B cell (primary cell): Measurements from ENCODE around the gene CDH13. TPM values are rescaled to one million over a fixed set of nuclear protein-coding genes. Genes with fewer than 3 reads are reported as not detected.

Experiments used
- ATAC-seq: fragments of 200-7000 bp; cut with Tn5 transposase; one replicate; pipeline ENCODE4 v1.10.0; 2021; ENCODE audit warnings: low read depth, mild to moderate bottlenecking, moderate number of reproducible peaks, moderate library complexity
- CTCF ChIA-PET: fragments of 350-600 bp; sonication (Branson Sonifier 250); formaldehyde crosslinking; loops from one replicate; lab custom pipeline; 2021; ENCODE audit warnings: antibody characterized with exemption, inconsistent platforms; lab: Charles Lee
- POLR2A ChIA-PET: fragments of 350-600 bp; sonication (Branson Sonifier 250); formaldehyde crosslinking; loops from one replicate; lab custom pipeline; 2021; ENCODE audit warnings: antibody characterized with exemption; lab: Charles Lee
- DNase-seq: peaks from one replicate; pipeline ENCODE4 v3.0.0; 2013
- H2AFZ ChIP-seq: 2 replicates; pipeline ENCODE4 v1.6.1; 2012; ENCODE audit warnings: mild to moderate bottlenecking, low read depth, low read length; ENCODE audit not compliant: insufficient read depth, poor library complexity, severe bottlenecking
- H3K27ac ChIP-seq, 2 donors: 1 replicate in 1 of 2; 2 replicates in 1 of 2; pipeline ENCODE4 v1.5.1; 2012 to 2013; ENCODE audit warnings: low read length in 2 of 2, mild to moderate bottlenecking in 2 of 2, moderate library complexity in 1 of 2
- H3K27me3 ChIP-seq, 4 experiments: fragments of 200-600 bp in 1 of 4; sonication (generic) in 1 of 4; replicated peaks in 1 of 4; 1 replicate in 2 of 4; 2 replicates in 2 of 4; pipeline versions ENCODE4 v1.6.1 to v1.7.0; 2013 to 2016; ENCODE audit warnings: low read length in 3 of 4, mild to moderate bottlenecking in 2 of 4, mixed read lengths in 1 of 4, moderate library complexity in 1 of 4; ENCODE audit not compliant: insufficient read depth in 4 of 4, control insufficient read depth in 3 of 4; ENCODE audit errors: control extremely low read depth in 1 of 4
- H3K36me3 ChIP-seq, 2 experiments: replicated peaks in 1 of 2; 1 replicate in 1 of 2; 2 replicates in 1 of 2; pipeline versions ENCODE4 v1.6.1 to v1.7.1; 2013; ENCODE audit warnings: low read length in 1 of 2; ENCODE audit not compliant: insufficient read depth in 2 of 2, control insufficient read depth in 1 of 2; ENCODE audit errors: control extremely low read depth in 1 of 2, extremely low read depth in 1 of 2
- H3K4me1 ChIP-seq, 2 donors: fragments of 200-600 bp in 1 of 2; sonication (generic) in 1 of 2; 1 replicate in 1 of 2; 2 replicates in 1 of 2; pipeline versions ENCODE4 v1.5.1 to v1.6.1; 2013 to 2017; ENCODE audit warnings: low read length in 2 of 2; ENCODE audit not compliant: control insufficient read depth in 2 of 2, insufficient read depth in 2 of 2
- H3K4me2 ChIP-seq: replicated peaks from 2 replicates; pipeline ENCODE3; 2012; ENCODE audit warnings: mild to moderate bottlenecking, low read depth, low read length; ENCODE audit not compliant: poor library complexity, severe bottlenecking
- H3K4me3 ChIP-seq, 5 experiments: fragments of 200-600 bp in 1 of 5; sonication (generic) in 1 of 5; 1 replicate in 3 of 5; 2 replicates in 2 of 5; pipeline versions ENCODE4 v1.5.1 to v1.7.0; 2011 to 2016; ENCODE audit warnings: low read length in 4 of 5, mild to moderate bottlenecking in 4 of 5, low read depth in 2 of 5, control low read depth in 1 of 5, moderate library complexity in 1 of 5; ENCODE audit not compliant: insufficient read depth in 1 of 5; ENCODE audit errors: control extremely low read depth in 1 of 5, extremely low read depth in 1 of 5
- H3K79me2 ChIP-seq: fragments of 200-600 bp; sonication (generic); one replicate; pipeline ENCODE4 v1.6.0; 2016; ENCODE audit warnings: low read length; ENCODE audit not compliant: control insufficient read depth, insufficient read depth
- H3K9ac ChIP-seq: fragments of 200-600 bp; sonication (generic); 2 replicates; pipeline ENCODE4 v1.6.1; 2017; ENCODE audit warnings: mild to moderate bottlenecking, low read length, moderate library complexity
- H3K9me3 ChIP-seq, 3 donors: one replicate each; pipeline versions ENCODE4 v1.6.1 to v1.7.1; 2013; ENCODE audit warnings: low read length in 2 of 3; ENCODE audit not compliant: control insufficient read depth in 2 of 3, insufficient read depth in 1 of 3; ENCODE audit errors: control extremely low read depth in 1 of 3
- H4K20me1 ChIP-seq: 2 replicates; pipeline ENCODE4 v1.6.0; 2012; ENCODE audit warnings: mild to moderate bottlenecking, low read length; ENCODE audit not compliant: insufficient read depth, control insufficient read depth, poor library complexity, severe bottlenecking
- H3K27ac Mint-ChIP-seq: one replicate; pipeline ENCODE4 v1.8.0; 2021; ENCODE audit warnings: mixed read lengths
- H3K27me3 Mint-ChIP-seq: one replicate; pipeline ENCODE4 v1.8.0; 2021; ENCODE audit warnings: mixed read lengths
- H3K4me1 Mint-ChIP-seq: one replicate; pipeline ENCODE4 v1.8.0; 2021; ENCODE audit warnings: mixed read lengths
- H3K4me3 Mint-ChIP-seq: one replicate; pipeline ENCODE4 v1.8.0; 2021; ENCODE audit warnings: mixed read lengths
- H3K9me3 Mint-ChIP-seq: one replicate; pipeline ENCODE4 v1.8.0; 2022; ENCODE audit warnings: mixed read lengths; ENCODE audit not compliant: insufficient read depth
- EZH2 ChIP-seq: IDR thresholded peaks from 2 replicates; pipeline ENCODE4 v1.6.1; 2012; ENCODE audit warnings: borderline replicate concordance, low read depth, mild to moderate bottlenecking, moderate library complexity, low read length; ENCODE audit not compliant: insufficient read depth, poor library complexity, severe bottlenecking
- WGBS: methylation state at CpG from one replicate; pipeline ENCODE4 v1.1.5; 2013; ENCODE audit warnings: missing lambda C conversion rate; ENCODE audit not compliant: insufficient coverage; 5-methylcytosine and 5-hydroxymethylcytosine counted together
- intact Hi-C: fragments of 100-400 bp; cut with micrococcal nuclease; formaldehyde crosslinking; loops from one replicate; pipeline ENCODE4 v1.10.0; 2022
- polyA plus RNA-seq: library from polyadenylated mRNA; depleted of rRNA; stranded (reverse); fragments of >200 nt; gene quantifications from 2 replicates; pipeline ENCODE4 v1.2.3, GENCODE V29; 2012
- total RNA-seq, 2 donors: library from RNA; stranded (reverse); fragments of 120-200 nt in 1 of 2; gene quantifications; 1 replicate in 1 of 2; 2 replicates in 1 of 2; pipeline versions ENCODE4 v1.2.3 to v1.2.4, GENCODE V29; 2013 to 2022
- TF ChIP-seq, protein P1 (sequence below): fragments of 200-600 bp; IDR thresholded peaks from one replicate; pipeline ENCODE4 v1.8.0; 2022; ENCODE audit warnings: antibody characterized with exemption, mild to moderate bottlenecking

Gene CDH13
- total and polyA plus RNA-seq, 2 donors (not counting 1 experiment from before 2014, with no cell fraction given), result not detected

DNA sequence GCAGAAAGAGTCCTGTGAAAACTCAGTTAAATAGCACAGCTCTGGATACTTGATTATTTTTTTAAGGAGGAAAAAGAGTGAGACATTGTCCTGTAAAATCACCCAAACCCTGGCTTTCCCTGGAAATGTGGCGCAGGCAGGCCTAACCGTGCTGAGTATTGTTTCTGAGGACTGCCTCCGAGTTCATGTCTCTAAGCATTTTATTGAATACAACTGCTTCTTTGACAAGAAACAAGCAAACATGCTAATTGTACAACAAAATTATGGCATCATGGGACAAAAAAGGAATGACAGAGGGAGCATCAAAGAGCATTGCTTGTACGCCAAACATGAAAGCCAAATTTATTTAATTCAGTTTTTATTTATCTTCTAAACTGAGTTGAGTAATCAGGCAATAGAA is 1116.5 kb downstream of the CDH13 start:
- POLR2A ChIA-PET, result no interaction called here

DNA sequence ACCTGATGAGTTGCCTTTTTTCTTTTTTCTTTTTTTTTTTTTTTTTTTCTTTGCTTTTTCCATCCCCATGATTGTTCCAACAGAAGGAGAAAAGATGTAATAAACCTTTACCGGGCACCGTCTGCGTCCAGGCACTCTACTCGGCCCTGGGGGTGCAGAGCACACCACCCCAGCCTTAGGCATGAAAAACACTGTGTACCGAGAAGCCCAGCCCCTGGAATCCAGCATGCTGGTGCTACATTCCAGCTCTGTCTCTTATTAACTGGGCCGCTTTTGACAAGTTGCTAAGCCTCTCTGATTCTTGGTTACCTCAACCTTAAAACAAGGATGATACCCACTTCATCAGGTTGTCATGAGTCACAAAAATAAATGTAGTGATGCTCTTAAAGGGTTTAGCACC is 1117.0 kb downstream of the CDH13 start:
- intact Hi-C loops, result loop anchor here (10.0 kb wide), 1 partner anchor 61 kb away; the partner anchor contains the start of gene HSBP1
- 92% methylated on average over 5 of the region's 6 CpGs for WGBS
- H3K9me3 Mint-ChIP-seq, result no peaks in the 10 kb centered on the region

More for the DNA sequence above, 1116.5 kb downstream of the CDH13 start:
- H3K4me1 ChIP-seq, result peaks cover 12 to 16% of the 10 kb centered on the region in 2 donors
- DNase-seq, result no peak
- no peak overlapping the region for H3K4me2 ChIP-seq
- CTCF ChIA-PET, result no interaction called here
- no peak for TF ChIP-seq EZH2
- TF ChIP-seq, protein P1, sequence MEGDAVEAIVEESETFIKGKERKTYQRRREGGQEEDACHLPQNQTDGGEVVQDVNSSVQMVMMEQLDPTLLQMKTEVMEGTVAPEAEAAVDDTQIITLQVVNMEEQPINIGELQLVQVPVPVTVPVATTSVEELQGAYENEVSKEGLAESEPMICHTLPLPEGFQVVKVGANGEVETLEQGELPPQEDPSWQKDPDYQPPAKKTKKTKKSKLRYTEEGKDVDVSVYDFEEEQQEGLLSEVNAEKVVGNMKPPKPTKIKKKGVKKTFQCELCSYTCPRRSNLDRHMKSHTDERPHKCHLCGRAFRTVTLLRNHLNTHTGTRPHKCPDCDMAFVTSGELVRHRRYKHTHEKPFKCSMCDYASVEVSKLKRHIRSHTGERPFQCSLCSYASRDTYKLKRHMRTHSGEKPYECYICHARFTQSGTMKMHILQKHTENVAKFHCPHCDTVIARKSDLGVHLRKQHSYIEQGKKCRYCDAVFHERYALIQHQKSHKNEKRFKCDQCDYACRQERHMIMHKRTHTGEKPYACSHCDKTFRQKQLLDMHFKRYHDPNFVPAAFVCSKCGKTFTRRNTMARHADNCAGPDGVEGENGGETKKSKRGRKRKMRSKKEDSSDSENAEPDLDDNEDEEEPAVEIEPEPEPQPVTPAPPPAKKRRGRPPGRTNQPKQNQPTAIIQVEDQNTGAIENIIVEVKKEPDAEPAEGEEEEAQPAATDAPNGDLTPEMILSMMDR, result no peak
- H3K4me3 ChIP-seq, result no peak overlapping the region
- no peaks in the 10 kb centered on the region for H3K9me3 ChIP-seq
- ATAC-seq, result no peak
- WGBS, result 100% methylated on average over 1 of the region's 4 CpGs
- no peaks in the 10 kb centered on the region for H3K9me3 Mint-ChIP-seq
- H3K27me3 Mint-ChIP-seq, result peaks cover 7% of the 10 kb centered on the region
- no peak overlapping the region for H3K4me3 Mint-ChIP-seq
- H2AFZ ChIP-seq, result no peak overlapping the region
- H3K4me1 Mint-ChIP-seq, result peaks cover 15% of the 10 kb centered on the region
- H3K27ac Mint-ChIP-seq, result no peak overlapping the region
- no peaks in the 10 kb centered on the region for H3K79me2 ChIP-seq
- H3K36me3 ChIP-seq, result no peaks in the 10 kb centered on the region
- no peaks in the 10 kb centered on the region for H4K20me1 ChIP-seq
- H3K27me3 ChIP-seq, result peaks cover 0 to 3% (median 0%) of the 10 kb centered on the region in 4 experiments
- no peak overlapping the region for H3K9ac ChIP-seq
- no peak overlapping the region for H3K27ac ChIP-seq
- intact Hi-C loops, result loop anchor here (10.0 kb wide), 1 partner anchor 62 kb away; the partner anchor contains the start of gene HSBP1

More for the DNA sequence above, 1117.0 kb downstream of the CDH13 start:
- Mint-ChIP-seq H3K4me3 (no peak overlapping the region), H3K4me1 (peaks cover 15% of the 10 kb centered on the region), H3K27me3 (peaks cover 8% of the 10 kb centered on the region), H3K27ac (no peak overlapping the region)
- Histone ChIP-seq H3K27ac (peak overlapping the region in 1 of 2 donors; percentile 56), H3K4me1 (peaks cover 12 to 16% of the 10 kb centered on the region in 2 donors), H3K4me2 (no peak overlapping the region), H3K79me2 (no peaks in the 10 kb centered on the region), H3K27me3 (peaks cover 0 to 8% (median under 1%) of the 10 kb centered on the region in 4 experiments), H3K9me3 (no peaks in the 10 kb centered on the region), H3K4me3 (no peak overlapping the region), H2AFZ (no peak overlapping the region), H3K36me3 (no peaks in the 10 kb centered on the region), H3K9ac (no peak overlapping the region), H4K20me1 (no peaks in the 10 kb centered on the region)
- CTCF ChIA-PET, result no interaction called here
- POLR2A ChIA-PET, result no interaction called here
- TF ChIP-seq, protein P1, result no peak
- no peak for TF ChIP-seq EZH2
- ATAC-seq (no peak), DNase-seq (no peak)
